NCI-H2029 treated with DMSO at 0.1 percent for 48 hours (cell line): ENCODE measurements around the gene STK32C.
"Not testable (repeated sequence)": the region's sequence is repeated elsewhere in the genome, so short reads cannot be mapped to it uniquely, and the experiment has no call there.

ENCODE experiments used
- DNase-seq: peaks from one replicate; lab custom pipeline; 2025; lab: John Stamatoyannopoulos, UW

Gene STK32C

GRCh38 chr10:132232023-132232951 lies 75.5 kb downstream of the STK32C start:
- no peak for DNase-seq

- DNase-seq: no peak
Measured at GRCh38 chr10:132231656-132232022, 76.1 kb downstream of the STK32C start.

- DNase-seq: no peak
Measured at GRCh38 chr10:132230557-132231210, 77.1 kb downstream of the STK32C start.

- peak; percentile 12 for DNase-seq
Measured at GRCh38 chr10:132229834-132230556, 77.8 kb downstream of the STK32C start.

- no peak for DNase-seq
Measured at GRCh38 chr10:132229096-132229495, 78.7 kb downstream of the STK32C start.

- DNase-seq: no peak
Measured at GRCh38 chr10:132228616-132229015, 79.1 kb downstream of the STK32C start.

GRCh38 chr10:132227851-132228390 lies 79.8 kb downstream of the STK32C start:
- no peak for DNase-seq

GRCh38 chr10:132226586-132227405 lies 81.0 kb downstream of the STK32C start:
- no peak for DNase-seq

GRCh38 chr10:132225849-132226205 lies 81.9 kb downstream of the STK32C start:
- DNase-seq: no peak

GRCh38 chr10:132225073-132225848 lies 82.5 kb downstream of the STK32C start:
- DNase-seq: no peak

GRCh38 chr10:132224343-132225072 lies 83.2 kb downstream of the STK32C start:
- no peak for DNase-seq

GRCh38 chr10:132223611-132224342 lies 84.0 kb downstream of the STK32C start:
- DNase-seq: no peak

- DNase-seq: no peak
Measured at GRCh38 chr10:132223156-132223590, 84.6 kb downstream of the STK32C start.

- DNase-seq: no peak
Measured at GRCh38 chr10:132222726-132223125, 85.0 kb downstream of the STK32C start.

- DNase-seq: not testable (repeated sequence)
Measured at GRCh38 chr10:132220996-132221395, 86.8 kb downstream of the STK32C start.

- no peak for DNase-seq
Measured at GRCh38 chr10:132220061-132220460, 87.7 kb downstream of the STK32C start.

- DNase-seq: no peak
Measured at GRCh38 chr10:132219486-132219885, 88.3 kb downstream of the STK32C start.

GRCh38 chr10:132216441-132216840 lies 91.3 kb downstream of the STK32C start:
- not testable (repeated sequence) for DNase-seq

GRCh38 chr10:132213917-132214316 lies 93.8 kb downstream of the STK32C start:
- no peak for DNase-seq
